CD14-positive monocyte (primary cell): ENCODE data around the gene TNNI3K. TPM values are rescaled to one million over a fixed set of nuclear protein-coding genes. Genes with fewer than 3 reads are reported as not detected.

Experiments used
- DNase-seq, 3 donors: peaks; one replicate each; pipeline ENCODE4 v3.0.0-alpha.2; 2011 to 2022
- H2AFZ ChIP-seq: 2 replicates; pipeline ENCODE4 v1.6.0; 2012; ENCODE audit warnings: mild to moderate bottlenecking, low read depth, low read length, inconsistent platforms; ENCODE audit not compliant: insufficient read depth, poor library complexity, severe bottlenecking
- H3K27ac ChIP-seq, 2 donors: 1 replicate in 1 of 2; 2 replicates in 1 of 2; pipeline ENCODE4 v1.5.1; 2012 to 2013; ENCODE audit warnings: low read length in 2 of 2, control low read depth in 1 of 2, inconsistent platforms in 1 of 2, low read depth in 1 of 2, mild to moderate bottlenecking in 1 of 2
- H3K27me3 ChIP-seq, 2 donors: one replicate each; pipeline versions ENCODE4 v1.6.0 to v1.6.1; 2011 to 2013; ENCODE audit warnings: low read length in 2 of 2; ENCODE audit not compliant: control insufficient read depth in 2 of 2, insufficient read depth in 2 of 2
- H3K36me3 ChIP-seq, 2 donors: replicated peaks in 1 of 2; 1 replicate in 1 of 2; 2 replicates in 1 of 2; pipeline versions ENCODE4 v1.5.1 to v1.6.1; 2012 to 2013; ENCODE audit warnings: low read length in 2 of 2, control low read depth in 1 of 2, inconsistent platforms in 1 of 2, mild to moderate bottlenecking in 1 of 2; ENCODE audit not compliant: insufficient read depth in 2 of 2, control insufficient read depth in 1 of 2
- H3K4me1 ChIP-seq, 2 donors: 1 replicate in 1 of 2; 2 replicates in 1 of 2; pipeline versions ENCODE4 v1.5.1 to v1.6.1; 2012 to 2013; ENCODE audit warnings: low read length in 2 of 2, control low read depth in 1 of 2, inconsistent platforms in 1 of 2, mild to moderate bottlenecking in 1 of 2, moderate library complexity in 1 of 2; ENCODE audit not compliant: insufficient read depth in 2 of 2, control insufficient read depth in 1 of 2
- H3K4me2 ChIP-seq: replicated peaks from 2 replicates; pipeline ENCODE3; 2012; ENCODE audit warnings: low read length, moderate library complexity, mild to moderate bottlenecking; ENCODE audit not compliant: poor library complexity, severe bottlenecking; ENCODE audit errors: extremely low read depth
- H3K4me3 ChIP-seq, 3 experiments: fragments of 200-600 bp in 1 of 3; sonication (generic) in 1 of 3; replicated peaks in 1 of 3; 1 replicate in 2 of 3; 2 replicates in 1 of 3; pipeline ENCODE4 v1.5.1; 2011 to 2013; ENCODE audit warnings: low read length in 3 of 3, mild to moderate bottlenecking in 3 of 3, control low read depth in 2 of 3, low read depth in 2 of 3, inconsistent platforms in 1 of 3, moderate library complexity in 1 of 3
- H3K79me2 ChIP-seq: 2 replicates; pipeline ENCODE4 v1.6.0; 2012; ENCODE audit warnings: mild to moderate bottlenecking, control low read depth, inconsistent platforms, low read length, moderate library complexity; ENCODE audit not compliant: insufficient read depth
- H3K9ac ChIP-seq: 2 replicates; pipeline ENCODE4 v1.6.0; 2017; ENCODE audit warnings: low read length, mild to moderate bottlenecking; ENCODE audit not compliant: insufficient read depth, poor library complexity, severe bottlenecking
- H3K9me3 ChIP-seq, 2 donors: replicated peaks in 1 of 2; 1 replicate in 1 of 2; 2 replicates in 1 of 2; pipeline versions ENCODE4 v1.5.1 to v1.6.1; 2012 to 2013; ENCODE audit warnings: low read length in 2 of 2, control low read depth in 1 of 2; ENCODE audit not compliant: control insufficient read depth in 1 of 2, insufficient read depth in 1 of 2
- H4K20me1 ChIP-seq: 2 replicates; pipeline ENCODE4 v1.6.0; 2012; ENCODE audit warnings: mild to moderate bottlenecking, low read length, control low read depth, moderate library complexity; ENCODE audit not compliant: insufficient read depth
- H3K27ac Mint-ChIP-seq, 7 donors: one replicate each; pipeline ENCODE4 v1.8.0; 2020; ENCODE audit warnings: mild to moderate bottlenecking in 7 of 7, mixed read lengths in 7 of 7, moderate library complexity in 6 of 7, inconsistent platforms in 2 of 7
- H3K27me3 Mint-ChIP-seq, 3 donors: one replicate each; pipeline ENCODE4 v1.8.0; 2021 to 2022; ENCODE audit warnings: low read depth in 3 of 3, mild to moderate bottlenecking in 3 of 3, mixed read lengths in 3 of 3, moderate library complexity in 3 of 3, inconsistent platforms in 1 of 3
- H3K36me3 Mint-ChIP-seq, 2 donors: one replicate each; pipeline ENCODE4 v1.8.0; 2020; ENCODE audit warnings: mixed read lengths in 2 of 2, inconsistent platforms in 1 of 2, mild to moderate bottlenecking in 1 of 2
- H3K4me1 Mint-ChIP-seq: one replicate; pipeline ENCODE4 v1.8.0; 2020; ENCODE audit warnings: mild to moderate bottlenecking, mixed read lengths
- H3K4me3 Mint-ChIP-seq, 2 donors: one replicate each; pipeline ENCODE4 v1.8.0; 2020; ENCODE audit warnings: mild to moderate bottlenecking in 2 of 2, mixed read lengths in 2 of 2, moderate library complexity in 1 of 2
- H3K9me3 Mint-ChIP-seq, 7 donors: one replicate each; pipeline ENCODE4 v1.8.0; 2020 to 2022; ENCODE audit warnings: mixed read lengths in 7 of 7, mild to moderate bottlenecking in 6 of 7, moderate library complexity in 6 of 7, inconsistent platforms in 2 of 7
- WGBS: methylation state at CpG from one replicate; pipeline ENCODE4 v1.1.5; 2013; ENCODE audit warnings: missing lambda C conversion rate; ENCODE audit not compliant: insufficient coverage; 5-methylcytosine and 5-hydroxymethylcytosine counted together
- intact Hi-C, 2 donors: fragments of 100-400 bp; cut with micrococcal nuclease; formaldehyde crosslinking; loops; one replicate each; pipeline versions ENCODE4 v1.15.0 to v1.15.1; 2023
- polyA plus RNA-seq, 3 donors: library from polyadenylated mRNA; depleted of rRNA in 1 of 3; unstranded in 2 of 3; stranded (reverse) in 1 of 3; fragments of 300-500 nt in 2 of 3; fragments of >200 nt in 1 of 3; fragmentation: Illumina TruSeq in 2 of 3; gene quantifications; 1 replicate in 2 of 3; 2 replicates in 1 of 3; pipeline ENCODE4 v1.2.3, GENCODE V29; 2012 to 2021
- TF ChIP-seq, protein P1 (sequence below): fragments of 200-600 bp; IDR thresholded peaks from one replicate; pipeline ENCODE4 v1.8.0; 2022; ENCODE audit warnings: antibody characterized with exemption, mild to moderate bottlenecking

Gene TNNI3K
- polyA plus RNA-seq, 3 donors: 0.51 TPM; not detected in 2

GRCh38 chr1:74592580-74593355 is 357.6 kb downstream of the TNNI3K start:
- Histone ChIP-seq H3K36me3 (no peaks in the 10 kb centered on the region), H3K9me3 (no peaks in the 10 kb centered on the region), H3K4me3 (no peak overlapping the region), H3K79me2 (no peaks in the 10 kb centered on the region), H3K27ac (no peak overlapping the region), H3K9ac (no peak overlapping the region), H3K4me1 (no peaks in the 10 kb centered on the region), H3K4me2 (no peak overlapping the region), H2AFZ (no peak overlapping the region), H4K20me1 (no peaks in the 10 kb centered on the region), H3K27me3 (no peaks in the 10 kb centered on the region)
- intact Hi-C loops: no loop called here
- Mint-ChIP-seq H3K4me1 (no peaks in the 10 kb centered on the region), H3K27me3 (peaks cover 0 to 1% (median 0%) of the 10 kb centered on the region in 3 donors), H3K36me3 (no peaks in the 10 kb centered on the region), H3K4me3 (no peak overlapping the region), H3K27ac (no peak overlapping the region), H3K9me3 (peaks cover 0 to 6% (median 0%) of the 10 kb centered on the region in 7 donors)
- TF ChIP-seq, protein P1, sequence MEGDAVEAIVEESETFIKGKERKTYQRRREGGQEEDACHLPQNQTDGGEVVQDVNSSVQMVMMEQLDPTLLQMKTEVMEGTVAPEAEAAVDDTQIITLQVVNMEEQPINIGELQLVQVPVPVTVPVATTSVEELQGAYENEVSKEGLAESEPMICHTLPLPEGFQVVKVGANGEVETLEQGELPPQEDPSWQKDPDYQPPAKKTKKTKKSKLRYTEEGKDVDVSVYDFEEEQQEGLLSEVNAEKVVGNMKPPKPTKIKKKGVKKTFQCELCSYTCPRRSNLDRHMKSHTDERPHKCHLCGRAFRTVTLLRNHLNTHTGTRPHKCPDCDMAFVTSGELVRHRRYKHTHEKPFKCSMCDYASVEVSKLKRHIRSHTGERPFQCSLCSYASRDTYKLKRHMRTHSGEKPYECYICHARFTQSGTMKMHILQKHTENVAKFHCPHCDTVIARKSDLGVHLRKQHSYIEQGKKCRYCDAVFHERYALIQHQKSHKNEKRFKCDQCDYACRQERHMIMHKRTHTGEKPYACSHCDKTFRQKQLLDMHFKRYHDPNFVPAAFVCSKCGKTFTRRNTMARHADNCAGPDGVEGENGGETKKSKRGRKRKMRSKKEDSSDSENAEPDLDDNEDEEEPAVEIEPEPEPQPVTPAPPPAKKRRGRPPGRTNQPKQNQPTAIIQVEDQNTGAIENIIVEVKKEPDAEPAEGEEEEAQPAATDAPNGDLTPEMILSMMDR: no peak
- DNase-seq: no peak
- WGBS: 81% methylated on average over 2 of the region's 5 CpGs

Other genes starting within 250 kb of the TNNI3K start
- gene LRRIQ3, start 37.2 kb upstream of the TNNI3K start, polyA plus RNA-seq: under 1 TPM in 2 of 3 donors, not detected in 1; 0.08 to 0.35 TPM
- 10 to 100 TPM in 2 of 3 donors, 1 to 10 TPM in 1; 5.9 to 24.8 (median 23.8) TPM for gene FPGT, start 37.1 kb upstream of the TNNI3K start, polyA plus RNA-seq